HG03460 (cell line): ENCODE data around the gene ECT2.
"Not testable (repeated sequence)": the region's sequence is repeated elsewhere in the genome, so short reads cannot be mapped to it uniquely, and the experiment has no call there.

Experiments
- ATAC-seq: cut with Tn5 transposase; IDR thresholded peaks from one replicate; pipeline ENCODE4 v1.9.1; 2021; ENCODE audit not compliant: unreplicated experiment

ECT2 gene

DNA sequence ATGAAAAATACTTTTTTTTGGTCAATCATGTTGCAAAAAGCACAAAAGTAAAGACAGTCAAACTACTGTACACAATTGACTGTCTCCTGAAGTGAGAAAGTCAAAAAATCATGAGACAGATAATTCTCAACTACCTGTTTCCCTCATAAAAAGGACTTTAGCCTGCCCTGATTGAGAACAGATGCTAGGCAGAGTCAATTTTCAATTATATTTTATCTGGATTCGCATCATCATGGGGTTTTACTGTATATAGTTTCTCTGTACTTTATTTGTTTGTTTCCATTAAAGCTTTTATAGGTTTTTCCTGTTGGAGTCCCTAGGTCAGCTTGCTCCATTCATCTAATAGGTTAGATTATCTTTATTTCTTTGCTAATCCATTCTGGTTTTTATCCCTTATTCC lies 53.8 kb downstream of the ECT2 start:
- ATAC-seq: no peak

GRCh38 chr3:172808969-172809546 lies 58.5 kb downstream of the ECT2 start:
- no peak for ATAC-seq

DNA sequence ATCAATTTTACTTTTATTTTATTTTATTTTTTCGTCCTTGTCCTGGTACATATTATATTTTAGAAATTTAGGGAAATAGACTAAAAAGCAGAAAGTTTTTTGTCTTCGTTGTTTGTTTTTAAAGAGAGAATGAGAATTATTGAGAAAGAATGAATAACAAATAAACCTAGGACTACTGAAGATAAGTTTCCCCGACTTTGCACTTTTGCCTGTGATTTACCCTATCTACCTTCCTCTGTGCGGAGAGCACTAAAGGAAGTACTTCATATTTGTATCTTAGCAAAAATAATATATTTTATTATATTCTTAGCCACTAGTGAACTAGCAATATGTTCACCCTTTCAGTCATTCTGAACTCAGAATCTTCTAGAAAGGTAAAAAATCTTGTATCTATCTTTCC lies 60.6 kb downstream of the ECT2 start:
- no peak for ATAC-seq

DNA sequence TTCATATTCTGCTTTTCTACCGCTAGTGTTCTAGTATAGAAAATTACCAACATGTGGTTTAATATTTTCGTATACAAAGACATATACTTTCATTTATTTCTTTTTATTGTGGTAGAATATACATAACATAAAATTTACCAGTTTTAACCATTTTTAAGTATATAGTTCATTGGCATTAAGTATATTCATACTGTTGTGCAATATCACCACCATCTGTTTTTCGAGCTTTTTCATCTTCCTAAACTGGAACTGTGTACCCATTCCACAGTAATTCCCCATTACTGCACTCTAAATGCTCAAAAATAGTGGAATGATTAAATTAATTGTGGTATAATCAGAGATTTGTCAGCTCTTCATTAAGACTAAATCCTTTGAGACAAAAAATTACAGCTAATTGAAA lies 62.9 kb downstream of the ECT2 start:
- no peak for ATAC-seq

DNA sequence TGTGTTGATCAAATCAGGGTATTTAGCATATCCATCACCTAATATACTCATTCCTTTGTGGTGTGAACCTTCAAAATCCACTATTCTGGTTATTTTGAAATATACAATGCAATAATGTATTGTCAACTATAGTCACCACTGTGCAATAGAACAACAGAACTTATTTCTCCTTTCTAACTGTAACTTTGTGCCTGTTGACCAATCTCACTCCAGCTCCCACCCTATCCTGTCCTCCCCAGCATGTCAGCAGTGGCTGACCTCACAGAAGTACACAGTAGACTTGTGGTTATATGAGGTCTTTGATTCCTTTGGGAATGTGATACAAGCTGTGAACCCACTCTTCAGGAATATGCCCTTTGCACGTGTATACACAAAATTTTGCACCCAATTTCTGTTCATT lies 64.2 kb downstream of the ECT2 start:
- ATAC-seq: no peak

GRCh38 chr3:172815857-172816256 lies 65.3 kb downstream of the ECT2 start:
- no peak for ATAC-seq

GRCh38 chr3:172816281-172816680 lies 65.8 kb downstream of the ECT2 start:
- no peak for ATAC-seq

GRCh38 chr3:172816968-172817367 lies 66.4 kb downstream of the ECT2 start:
- no peak for ATAC-seq

DNA sequence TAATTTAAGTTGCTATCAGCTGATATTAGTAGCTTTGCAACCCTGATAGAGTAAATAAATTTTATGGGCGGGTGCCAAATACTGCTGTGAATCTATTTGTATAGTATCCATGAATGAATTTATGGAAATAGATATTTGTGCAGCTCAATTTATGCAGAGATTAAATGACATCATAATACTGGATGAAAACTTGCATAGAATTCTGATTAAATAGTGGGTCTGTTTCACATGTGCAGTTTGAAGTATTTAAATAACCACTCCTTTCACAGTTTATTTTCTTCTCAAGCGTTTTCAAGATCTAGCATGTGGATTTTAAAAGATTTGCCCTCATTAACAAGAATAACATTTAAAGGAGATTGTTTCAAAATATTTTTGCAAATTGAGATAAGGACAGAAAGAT lies 70.0 kb downstream of the ECT2 start:
- no peak for ATAC-seq

- no peak for ATAC-seq
Measured at GRCh38 chr3:172824229-172824628, 73.7 kb downstream of the ECT2 start.

- not testable (repeated sequence) for ATAC-seq
Measured at GRCh38 chr3:172827231-172827630, 76.7 kb downstream of the ECT2 start.

DNA sequence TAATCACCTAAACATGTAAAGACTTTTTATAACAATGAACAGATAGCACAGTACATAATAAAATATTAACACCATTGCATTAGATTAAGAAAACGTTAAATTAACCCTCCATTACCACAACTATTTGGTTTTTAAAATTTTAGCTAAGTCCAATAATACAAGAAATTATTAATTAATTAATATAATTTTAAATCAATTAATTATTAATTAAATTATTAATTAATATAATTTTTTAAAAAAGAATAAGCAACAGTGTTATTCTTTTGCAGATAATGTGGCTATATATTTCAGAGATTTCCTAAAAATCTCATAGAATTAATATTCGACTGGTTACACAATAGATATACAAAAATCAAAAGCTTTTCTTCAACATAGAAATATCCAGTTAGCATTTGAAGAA lies 82.5 kb downstream of the ECT2 start:
- ATAC-seq: no peak

GRCh38 chr3:172836390-172836997 lies 86.0 kb downstream of the ECT2 start:
- ATAC-seq: peak; percentile 63

DNA sequence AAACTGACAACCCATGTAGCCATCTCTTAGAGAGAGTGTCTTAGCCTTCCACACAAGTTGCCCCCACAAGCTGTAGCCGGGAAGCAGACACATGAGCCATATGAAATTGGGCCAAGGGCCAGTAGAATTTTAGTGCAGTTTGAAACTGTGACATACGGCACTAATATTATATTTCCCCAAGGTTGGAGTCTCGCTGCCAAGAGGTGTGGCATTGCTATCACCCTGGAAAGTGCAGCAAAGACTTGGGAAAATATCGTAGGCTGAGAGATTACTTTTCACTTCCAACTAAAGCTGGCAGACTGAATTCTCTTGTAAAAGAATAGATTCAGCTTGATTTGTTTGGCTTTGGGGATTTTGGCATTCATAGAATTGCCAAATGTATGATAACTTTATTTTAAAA lies 89.2 kb downstream of the ECT2 start:
- no peak for ATAC-seq

- no peak for ATAC-seq
Measured at GRCh38 chr3:172840463-172840862, 89.9 kb downstream of the ECT2 start.

DNA sequence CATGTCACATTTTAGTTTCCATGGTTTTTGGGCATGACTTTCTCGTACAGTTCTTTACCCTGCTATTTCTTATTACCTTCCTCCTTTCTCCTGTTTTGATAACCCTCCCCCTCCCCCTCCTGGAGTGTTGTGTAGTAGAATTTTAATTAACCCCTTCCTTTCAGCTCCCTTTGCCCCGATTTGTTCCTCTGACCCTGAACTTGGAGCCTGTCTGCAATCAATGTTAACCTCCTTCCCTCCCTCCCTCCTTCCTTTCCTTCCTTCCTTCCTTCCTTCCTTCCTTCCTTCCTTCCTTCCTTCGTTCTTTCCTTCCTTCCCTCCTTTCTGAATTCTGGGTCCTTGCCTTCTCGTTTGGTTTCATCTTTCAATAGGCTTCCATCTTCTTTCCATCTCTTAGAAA lies 90.4 kb downstream of the ECT2 start:
- no peak for ATAC-seq

- ATAC-seq: no peak
Measured at GRCh38 chr3:172844428-172844827, 93.9 kb downstream of the ECT2 start.

DNA sequence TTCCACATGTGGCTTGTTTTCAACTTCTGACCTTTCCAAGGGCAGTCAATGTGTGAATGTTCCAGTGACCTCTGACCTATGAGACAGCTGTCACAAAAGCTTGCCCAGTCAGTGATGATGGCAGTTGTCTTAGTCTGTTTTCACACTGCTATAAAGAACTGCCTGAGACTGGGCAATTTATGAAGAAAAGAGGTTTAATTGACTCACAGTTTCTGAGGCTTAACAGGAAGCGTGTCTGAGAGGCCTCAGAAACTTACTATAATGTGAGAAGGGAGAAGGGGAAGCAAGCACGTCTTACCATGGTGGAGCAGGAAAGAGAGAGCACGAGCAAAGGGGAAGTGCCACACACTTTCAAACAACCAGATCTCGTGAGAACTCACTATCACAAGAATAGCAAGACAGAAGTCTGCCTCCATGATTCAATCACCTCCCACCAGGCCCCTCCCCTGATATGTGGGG lies 95.6 kb downstream of the ECT2 start:
- no peak for ATAC-seq

GRCh38 chr3:172846706-172847105 lies 96.2 kb downstream of the ECT2 start:
- ATAC-seq: no peak

- no peak for ATAC-seq
Measured at GRCh38 chr3:172847292-172847691, 96.8 kb downstream of the ECT2 start.

- no peak for ATAC-seq
Measured at GRCh38 chr3:172848910-172849309, 98.4 kb downstream of the ECT2 start.

GRCh38 chr3:172853005-172853404 lies 102.5 kb downstream of the ECT2 start:
- no peak for ATAC-seq
